ENCODE results near the gene SORCS2. TPM values are rescaled to one million over a fixed set of nuclear protein-coding genes. Genes with fewer than 3 reads are reported as not detected.
A peak's percentile ranks its signal among the peaks of the same experiment; 100 is the strongest.

Gene SORCS2
- total RNA-seq, 8 experiments from 2014 or later, result 1.8 to 14.0 (median 5.3) TPM

- no peak overlapping the region for H3K27ac ChIP-seq
- peaks cover 5 to 6% of the 10 kb centered on the region in 2 donors for H3K4me1 ChIP-seq (replicated peaks in 1 of 2)
- in situ Hi-C loops (cut with MboI; ENCODE audit: low pct_unique_long_range_greater_than_20kb in 2 of 9, low sequenced_read_pairs in 9 of 9, unreplicated experiment in 9 of 9), result loop anchor here in 6 of 9 experiments (10.0 to 25.0 kb wide), 3 partner anchors 407 to 532 kb away; partner anchors contain the start of gene SORCS2 (in 6 of the 6)
- 0 to 79% (median 37%) methylated on average over 1 to 10 of the region's 33 CpGs; no CpG with 5 or more reads in 3 of the 10 experiments for WGBS, 10 experiments
- peak overlapping the region in 1 of 5 donors; percentile 21 for H3K4me3 ChIP-seq
- peak; percentile 89 to 98 (median 96) for ATAC-seq (replicated peaks in 6 of 8)
Observed at GRCh38 chr4:7719354-7720174, 527.2 kb downstream of the SORCS2 start.

GRCh38 chr4:7721984-7722551 is 529.7 kb downstream of the SORCS2 start:
- 77 to 100% (median 90%) methylated on average over 1 to 7 of the region's 13 CpGs; no CpG with 5 or more reads in 5 of the 10 experiments for WGBS, 10 experiments
- H3K27ac ChIP-seq, result no peak overlapping the region
- in situ Hi-C loops (cut with MboI; ENCODE audit: low pct_unique_long_range_greater_than_20kb in 2 of 9, low sequenced_read_pairs in 9 of 9, unreplicated experiment in 9 of 9), result loop anchor here in 6 of 9 experiments (10.0 to 25.0 kb wide), 3 partner anchors 410 to 535 kb away; partner anchors contain the start of gene SORCS2 (in 6 of the 6)
- H3K4me3 ChIP-seq, result no peak overlapping the region
- peaks cover 5 to 6% of the 10 kb centered on the region in 2 donors for H3K4me1 ChIP-seq (replicated peaks in 1 of 2)
- no peak for ATAC-seq (replicated peaks in 6 of 8)

- WGBS, 10 experiments, result 60 to 100% (median 71%) methylated on average over 1 to 8 of the region's 22 CpGs; no CpG with 5 or more reads in 4 of the 10 experiments
- no peak for ATAC-seq (replicated peaks in 6 of 8)
- H3K27ac ChIP-seq, result no peak overlapping the region
- H3K4me3 ChIP-seq, result no peak overlapping the region
- in situ Hi-C loops (cut with MboI; ENCODE audit: low pct_unique_long_range_greater_than_20kb in 2 of 9, low sequenced_read_pairs in 9 of 9, unreplicated experiment in 9 of 9), result loop anchor here in 6 of 9 experiments (10.0 to 25.0 kb wide), 3 partner anchors 411 to 536 kb away; partner anchors contain the start of gene SORCS2 (in 6 of the 6)
- peaks cover 6 to 7% of the 10 kb centered on the region in 2 donors for H3K4me1 ChIP-seq (replicated peaks in 1 of 2)
Observed at GRCh38 chr4:7722766-7723387, 530.5 kb downstream of the SORCS2 start.

- H3K27ac ChIP-seq, result no peak overlapping the region
- in situ Hi-C loops (cut with MboI; ENCODE audit: low pct_unique_long_range_greater_than_20kb in 2 of 9, low sequenced_read_pairs in 9 of 9, unreplicated experiment in 9 of 9), result loop anchor here in 6 of 9 experiments (10.0 to 25.0 kb wide), 3 partner anchors 411 to 536 kb away; partner anchors contain the start of gene SORCS2 (in 6 of the 6)
- WGBS, 10 experiments, result 97 to 100% (median 97%) methylated on average over 2 to 7 of the region's 16 CpGs; no CpG with 5 or more reads in 7 of the 10 experiments
- H3K4me3 ChIP-seq, result no peak overlapping the region
- peaks cover 4 to 6% of the 10 kb centered on the region in 2 donors for H3K4me1 ChIP-seq (replicated peaks in 1 of 2)
- ATAC-seq (replicated peaks in 6 of 8), result no peak
Observed at GRCh38 chr4:7723625-7724024, 531.3 kb downstream of the SORCS2 start.

GRCh38 chr4:7725951-7726350 is 533.6 kb downstream of the SORCS2 start:
- whole genome bisulfite sequencing, 10 experiments, result 69 to 73% (median 70%) methylated on average over 2 to 4 of the region's 9 CpGs; no CpG with 5 or more reads in 7 of the 10 experiments
- in situ Hi-C loops (cut with MboI; ENCODE audit: low pct_unique_long_range_greater_than_20kb in 2 of 9, low sequenced_read_pairs in 9 of 9, unreplicated experiment in 9 of 9), result loop anchor here in 1 of 9 experiments (10.0 kb wide), 1 partner anchor 531 kb away; the partner anchor contains the start of gene SORCS2
- Histone ChIP-seq H3K4me1 (replicated peaks in 1 of 2) (peaks cover 9 to 13% of the 10 kb centered on the region in 2 donors), H3K4me3 (no peak overlapping the region), H3K27ac (no peak overlapping the region)
- no peak for ATAC-seq (replicated peaks in 6 of 8)

GRCh38 chr4:7726665-7727413 is 534.5 kb downstream of the SORCS2 start:
- H3K4me3 ChIP-seq, result no peak overlapping the region
- H3K27ac ChIP-seq, result no peak overlapping the region
- WGBS, 10 experiments, result 0 to 100% (median 50%) methylated on average over 1 to 8 of the region's 22 CpGs; no CpG with 5 or more reads in 3 of the 10 experiments
- no peak for ATAC-seq (replicated peaks in 6 of 8)
- H3K4me1 ChIP-seq (replicated peaks in 1 of 2), result peaks cover 13 to 22% of the 10 kb centered on the region in 2 donors
- in situ Hi-C loops (cut with MboI; ENCODE audit: low pct_unique_long_range_greater_than_20kb in 2 of 9, low sequenced_read_pairs in 9 of 9, unreplicated experiment in 9 of 9), result loop anchor here in 1 of 9 experiments (10.0 kb wide), 1 partner anchor 532 kb away; the partner anchor contains the start of gene SORCS2

GRCh38 chr4:7727749-7728148 is 535.4 kb downstream of the SORCS2 start:
- Histone ChIP-seq H3K4me3 (no peak overlapping the region), H3K4me1 (replicated peaks in 1 of 2) (peaks cover 14 to 29% of the 10 kb centered on the region in 2 donors), H3K27ac (no peak overlapping the region)
- ATAC-seq (replicated peaks in 6 of 8), result peak in 7 of 8 experiments; percentile 72 to 94 (median 79)
- in situ Hi-C loops (cut with MboI; ENCODE audit: low pct_unique_long_range_greater_than_20kb in 2 of 9, low sequenced_read_pairs in 9 of 9, unreplicated experiment in 9 of 9), result loop anchor here in 1 of 9 experiments (10.0 kb wide), 1 partner anchor 533 kb away; the partner anchor contains the start of gene SORCS2
- 17% methylated on average over 1 of the region's 1 CpG; no CpG with 5 or more reads in 9 of the 10 experiments for WGBS, 10 experiments

- Histone ChIP-seq H3K27ac (no peak overlapping the region), H3K4me3 (no peak overlapping the region), H3K4me1 (replicated peaks in 1 of 2) (peaks cover 14 to 29% of the 10 kb centered on the region in 2 donors)
- WGBS, 10 experiments, result 25 to 84% (median 74%) methylated on average over 1 to 4 of the region's 4 CpGs
- ATAC-seq (replicated peaks in 6 of 8), result peak in 4 of 8 experiments; percentile 15 to 67 (median 52)
- in situ Hi-C loops (cut with MboI; ENCODE audit: low pct_unique_long_range_greater_than_20kb in 2 of 9, low sequenced_read_pairs in 9 of 9, unreplicated experiment in 9 of 9), result no loop called here
Observed at GRCh38 chr4:7731437-7731836, 539.1 kb downstream of the SORCS2 start.

GRCh38 chr4:7732263-7732662 is 539.9 kb downstream of the SORCS2 start:
- no peak for ATAC-seq (replicated peaks in 6 of 8)
- Histone ChIP-seq H3K4me3 (no peak overlapping the region), H3K4me1 (replicated peaks in 1 of 2) (peaks cover 14 to 29% of the 10 kb centered on the region in 2 donors), H3K27ac (no peak overlapping the region)
- in situ Hi-C loops (cut with MboI; ENCODE audit: low pct_unique_long_range_greater_than_20kb in 2 of 9, low sequenced_read_pairs in 9 of 9, unreplicated experiment in 9 of 9), result no loop called here
- 80 to 100% (median 83%) methylated on average over 1 of the region's 9 CpGs; no CpG with 5 or more reads in 7 of the 10 experiments for WGBS, 10 experiments

GRCh38 chr4:7733201-7733600 is 540.9 kb downstream of the SORCS2 start:
- 60 to 100% (median 80%) methylated on average over 1 of the region's 17 CpGs; no CpG with 5 or more reads in 7 of the 10 experiments for WGBS, 10 experiments
- in situ Hi-C loops (cut with MboI; ENCODE audit: low pct_unique_long_range_greater_than_20kb in 2 of 9, low sequenced_read_pairs in 9 of 9, unreplicated experiment in 9 of 9), result no loop called here
- Histone ChIP-seq H3K27ac (no peak overlapping the region), H3K4me1 (replicated peaks in 1 of 2) (peaks cover 11 to 25% of the 10 kb centered on the region in 2 donors), H3K4me3 (no peak overlapping the region)
- ATAC-seq (replicated peaks in 6 of 8), result no peak

GRCh38 chr4:7733801-7734650 is 541.7 kb downstream of the SORCS2 start:
- ATAC-seq (replicated peaks in 6 of 8), result peak in 2 of 8 experiments; percentile 11 to 40
- H3K4me1 ChIP-seq (replicated peaks in 1 of 2), result peaks cover 11 to 25% of the 10 kb centered on the region in 2 donors
- no peak overlapping the region for H3K27ac ChIP-seq
- in situ Hi-C loops (cut with MboI; ENCODE audit: low pct_unique_long_range_greater_than_20kb in 2 of 9, low sequenced_read_pairs in 9 of 9, unreplicated experiment in 9 of 9), result no loop called here
- H3K4me3 ChIP-seq, result no peak overlapping the region
- 78 to 100% (median 100%) methylated on average over 1 to 9 of the region's 26 CpGs; no CpG with 5 or more reads in 7 of the 10 experiments for WGBS, 10 experiments

Data from motor neuron (in vitro differentiated cells).